Endothelial cell of umbilical vein (primary cell): ENCODE measurements around the gene PGLYRP1.

ENCODE experiments used
- EZH2 ChIP-seq: IDR thresholded peaks from 2 replicates; pipeline ENCODE4 v1.6.1; 2012; ENCODE audit warnings: borderline replicate concordance, low read depth, mild to moderate bottlenecking, moderate library complexity, low read length, inconsistent platforms; ENCODE audit not compliant: severe bottlenecking
- JUN ChIP-seq: IDR thresholded peaks from 2 replicates; pipeline ENCODE4 v1.6.1; 2011; ENCODE audit warnings: borderline replicate concordance, low read depth; ENCODE audit not compliant: insufficient read length, insufficient read depth
- MYC ChIP-seq: IDR thresholded peaks from one replicate; pipeline ENCODE4 v1.6.1; 2011; ENCODE audit warnings: mild to moderate bottlenecking, low read depth, low read length
- POLR2A ChIP-seq: IDR thresholded peaks from 2 replicates; pipeline ENCODE4 v1.6.1; 2012; ENCODE audit warnings: low read depth, mild to moderate bottlenecking, control low read depth, low read length
- POLR2AphosphoS5 ChIP-seq: IDR thresholded peaks from 2 replicates; pipeline ENCODE4 v1.6.1; 2012; ENCODE audit warnings: low read depth, mild to moderate bottlenecking, control low read depth, low read length, moderate library complexity; ENCODE audit not compliant: insufficient read depth
- TF ChIP-seq, protein P1 (sequence below): IDR thresholded peaks from 2 replicates; pipeline ENCODE4 v1.6.1; 2011; ENCODE audit not compliant: insufficient read depth, insufficient read length
- TF ChIP-seq, protein P2 (sequence below), 2 donors: IDR thresholded peaks; 1 replicate in 1 of 2; 2 replicates in 1 of 2; pipeline ENCODE4 v1.5.1; 2011; ENCODE audit warnings: low read length in 2 of 2, mild to moderate bottlenecking in 2 of 2, moderate library complexity in 2 of 2, control low read depth in 1 of 2, inconsistent platforms in 1 of 2, low read depth in 1 of 2; ENCODE audit not compliant: insufficient read depth in 1 of 2; ENCODE audit errors: extremely low read depth in 1 of 2

DNA sequence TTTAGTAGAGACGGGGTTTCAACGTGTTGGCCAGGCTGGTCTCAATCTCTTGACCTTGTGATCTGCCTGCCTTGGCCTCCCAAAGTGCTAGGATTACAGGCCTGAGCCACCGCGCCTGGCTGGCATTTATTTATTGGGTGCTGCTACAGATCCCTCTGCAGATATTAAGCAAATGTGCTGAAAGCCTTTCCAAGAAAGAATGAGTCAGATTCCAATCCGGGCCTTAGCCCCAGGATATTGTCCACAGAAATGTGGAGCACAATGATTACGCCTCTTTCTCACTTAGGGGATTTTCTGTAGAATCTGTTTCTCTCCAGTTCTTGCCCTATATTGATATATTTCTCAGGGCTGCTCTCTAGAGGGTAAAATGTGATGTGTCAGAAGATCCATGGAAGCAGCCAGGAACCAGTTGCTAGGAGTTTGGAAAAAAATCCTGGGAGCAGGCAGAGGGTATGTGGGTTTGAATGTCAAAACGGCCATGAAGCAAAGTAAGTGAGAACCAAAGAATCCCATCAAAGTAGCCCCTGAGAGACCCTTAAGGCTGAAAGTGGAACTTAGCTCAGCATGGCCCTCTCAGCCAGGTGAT, 42.7 kb upstream of the PGLYRP1 start:
- TF ChIP-seq POLR2A (no peak), EZH2 (no peak), JUN (no peak), POLR2AphosphoS5 (no peak), MYC (no peak)
- TF ChIP-seq, protein P1, sequence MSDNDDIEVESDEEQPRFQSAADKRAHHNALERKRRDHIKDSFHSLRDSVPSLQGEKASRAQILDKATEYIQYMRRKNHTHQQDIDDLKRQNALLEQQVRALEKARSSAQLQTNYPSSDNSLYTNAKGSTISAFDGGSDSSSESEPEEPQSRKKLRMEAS, result no peak
- TF ChIP-seq, protein P2, sequence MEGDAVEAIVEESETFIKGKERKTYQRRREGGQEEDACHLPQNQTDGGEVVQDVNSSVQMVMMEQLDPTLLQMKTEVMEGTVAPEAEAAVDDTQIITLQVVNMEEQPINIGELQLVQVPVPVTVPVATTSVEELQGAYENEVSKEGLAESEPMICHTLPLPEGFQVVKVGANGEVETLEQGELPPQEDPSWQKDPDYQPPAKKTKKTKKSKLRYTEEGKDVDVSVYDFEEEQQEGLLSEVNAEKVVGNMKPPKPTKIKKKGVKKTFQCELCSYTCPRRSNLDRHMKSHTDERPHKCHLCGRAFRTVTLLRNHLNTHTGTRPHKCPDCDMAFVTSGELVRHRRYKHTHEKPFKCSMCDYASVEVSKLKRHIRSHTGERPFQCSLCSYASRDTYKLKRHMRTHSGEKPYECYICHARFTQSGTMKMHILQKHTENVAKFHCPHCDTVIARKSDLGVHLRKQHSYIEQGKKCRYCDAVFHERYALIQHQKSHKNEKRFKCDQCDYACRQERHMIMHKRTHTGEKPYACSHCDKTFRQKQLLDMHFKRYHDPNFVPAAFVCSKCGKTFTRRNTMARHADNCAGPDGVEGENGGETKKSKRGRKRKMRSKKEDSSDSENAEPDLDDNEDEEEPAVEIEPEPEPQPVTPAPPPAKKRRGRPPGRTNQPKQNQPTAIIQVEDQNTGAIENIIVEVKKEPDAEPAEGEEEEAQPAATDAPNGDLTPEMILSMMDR (IDR thresholded peaks at IDR 0.05; ENCODE audit: extremely low read depth in 1 of 2, insufficient read depth in 1 of 2, low read depth in 1 of 2, low read length in 2 of 2), result no peak
